Measurements from ENCODE around the gene SLC29A1.
"Not testable (repeated sequence)": the region's sequence is repeated elsewhere in the genome, so short reads cannot be mapped to it uniquely, and the experiment has no call there.

SLC29A1 gene

GRCh38 chr6:44193307-44193910 is 30.0 kb upstream of the SLC29A1 start:
- FAIRE-seq, result no peak
- no peak for DNase-seq (ENCODE audit: insufficient read length, low spot score)

GRCh38 chr6:44194326-44194725 is 29.1 kb upstream of the SLC29A1 start:
- no peak for FAIRE-seq
- DNase-seq (ENCODE audit: insufficient read length, low spot score), result no peak

- not testable (repeated sequence) for DNase-seq (ENCODE audit: insufficient read length, low spot score); FAIRE-seq
Measured at GRCh38 chr6:44196351-44196750, 27.0 kb upstream of the SLC29A1 start.

- no peak for FAIRE-seq
- DNase-seq (ENCODE audit: insufficient read length, low spot score), result no peak
Measured at GRCh38 chr6:44198684-44199083, 24.7 kb upstream of the SLC29A1 start.

- DNase-seq (ENCODE audit: insufficient read length, low spot score), result no peak
- FAIRE-seq, result no peak
Measured at GRCh38 chr6:44199883-44200282, 23.5 kb upstream of the SLC29A1 start.

- no peak for FAIRE-seq
Measured at GRCh38 chr6:44201200-44201599, 22.2 kb upstream of the SLC29A1 start.

GRCh38 chr6:44201638-44202303 is 21.6 kb upstream of the SLC29A1 start:
- FAIRE-seq (no peak), DNase-seq (ENCODE audit: insufficient read length, low spot score) (no peak)

More at GRCh38 chr6:44201200-44201599, 22.2 kb upstream of the SLC29A1 start:
- DNase-seq (ENCODE audit: insufficient read length, low spot score), result no peak

- FAIRE-seq, result no peak
- DNase-seq (ENCODE audit: insufficient read length, low spot score), result no peak
Measured at GRCh38 chr6:44202332-44202971, 20.9 kb upstream of the SLC29A1 start.

- FAIRE-seq, result no peak
- DNase-seq (ENCODE audit: insufficient read length, low spot score), result no peak
Measured at GRCh38 chr6:44202972-44203750, 20.2 kb upstream of the SLC29A1 start.

- FAIRE-seq (no peak), DNase-seq (ENCODE audit: insufficient read length, low spot score) (no peak)
Measured at GRCh38 chr6:44203955-44204354, 19.4 kb upstream of the SLC29A1 start.

GRCh38 chr6:44207966-44208365 is 15.4 kb upstream of the SLC29A1 start:
- FAIRE-seq, result no peak
- no peak for DNase-seq (ENCODE audit: insufficient read length, low spot score)

GRCh38 chr6:44211284-44211683 is 12.1 kb upstream of the SLC29A1 start:
- DNase-seq (ENCODE audit: insufficient read length, low spot score), result no peak
- FAIRE-seq, result no peak

- no peak for FAIRE-seq
- no peak for DNase-seq (ENCODE audit: insufficient read length, low spot score)
Measured at GRCh38 chr6:44214307-44214706, 9.1 kb upstream of the SLC29A1 start.

- DNase-seq (ENCODE audit: insufficient read length, low spot score) (no peak), FAIRE-seq (no peak)
Measured at GRCh38 chr6:44216677-44217331, 6.6 kb upstream of the SLC29A1 start, which contains the start of gene MYMX. MYMX (plus strand) TSS chr6:44216926; CDS start chr6:44217472, 546 bp downstream.

- DNase-seq (ENCODE audit: insufficient read length, low spot score), result no peak
- no peak for FAIRE-seq
Measured at GRCh38 chr6:44217332-44218143, 5.9 kb upstream of the SLC29A1 start.

- no peak for FAIRE-seq
- DNase-seq (ENCODE audit: insufficient read length, low spot score), result peak; percentile 51
Measured at GRCh38 chr6:44219053-44219814, 4.2 kb upstream of the SLC29A1 start.

- DNase-seq (ENCODE audit: insufficient read length, low spot score) (no peak), FAIRE-seq (no peak)
Measured at GRCh38 chr6:44219815-44220784, 3.3 kb upstream of the SLC29A1 start.

- DNase-seq (ENCODE audit: insufficient read length, low spot score) (no peak), FAIRE-seq (no peak)
Measured at GRCh38 chr6:44220913-44221290, 2.5 kb upstream of the SLC29A1 start.
